Neural crest cell (in vitro differentiated cells): ENCODE results near the gene PAK5. TPM values are rescaled to one million over a fixed set of nuclear protein-coding genes. Genes with fewer than 3 reads are reported as not detected.

Source experiments
- DNase-seq: peaks from one replicate; pipeline ENCODE4 v3.0.0; 2021; ENCODE audit warnings: low read depth, mixed read lengths, low spot score
- H3K27ac Mint-ChIP-seq: one replicate; pipeline ENCODE4 v1.8.0; 2021; ENCODE audit warnings: mild to moderate bottlenecking, mixed read lengths; ENCODE audit not compliant: unreplicated experiment
- H3K27me3 Mint-ChIP-seq: 2 replicates; pipeline ENCODE4 v1.8.0; 2021; ENCODE audit warnings: low read depth, mild to moderate bottlenecking, mixed read lengths
- H3K36me3 Mint-ChIP-seq: 2 replicates; pipeline ENCODE4 v1.8.0; 2021; ENCODE audit warnings: low read depth, mild to moderate bottlenecking, mixed read lengths
- H3K4me1 Mint-ChIP-seq: 2 replicates; pipeline ENCODE4 v1.8.0; 2021; ENCODE audit warnings: mixed read lengths
- H3K4me3 Mint-ChIP-seq: one replicate; pipeline ENCODE4 v1.8.0; 2021; ENCODE audit warnings: mild to moderate bottlenecking, mixed read lengths
- H3K9me3 Mint-ChIP-seq: 2 replicates; pipeline ENCODE4 v1.8.0; 2021; ENCODE audit warnings: mixed read lengths
- total RNA-seq: library from RNA; stranded (reverse); gene quantifications from 2 replicates; pipeline ENCODE4 v1.2.1, GENCODE V29; 2021
- TF ChIP-seq, protein P1 (sequence below): fragments of 200-600 bp; sonication (generic); conservative IDR thresholded peaks from 2 replicates; pipeline ENCODE4 v1.5.0; 2021; ENCODE audit warnings: antibody characterized with exemption, mild to moderate bottlenecking

PAK5 gene
- total RNA-seq, 1 donor from 2014 or later = 1.8 TPM

DNA sequence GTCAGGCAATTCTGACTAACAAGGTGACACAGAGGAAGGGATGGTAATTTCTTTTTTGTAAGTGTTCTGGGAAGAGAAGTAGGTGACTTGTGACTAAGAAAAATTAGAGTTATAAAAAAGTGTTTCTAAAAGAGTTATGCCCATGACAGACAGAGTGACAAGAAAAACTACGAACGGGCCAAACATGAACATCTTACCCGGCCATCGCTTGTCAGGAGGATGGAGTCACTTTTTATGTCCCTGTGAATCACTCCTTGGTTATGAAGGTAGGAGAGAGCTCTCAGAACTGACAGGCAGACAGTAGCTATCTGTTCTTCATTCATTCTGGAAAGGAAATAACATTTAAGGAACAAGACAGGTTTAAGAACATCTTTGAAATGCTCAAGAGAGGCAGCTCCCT, 281.5 kb downstream of the PAK5 start:
- Mint-ChIP-seq H3K27me3 (no peaks in the 10 kb centered on the region), H3K27ac (no peak overlapping the region), H3K4me3 (no peak overlapping the region), H3K9me3 (no peaks in the 10 kb centered on the region), H3K36me3 (no peaks in the 10 kb centered on the region), H3K4me1 (no peaks in the 10 kb centered on the region)
- TF ChIP-seq, protein P1, sequence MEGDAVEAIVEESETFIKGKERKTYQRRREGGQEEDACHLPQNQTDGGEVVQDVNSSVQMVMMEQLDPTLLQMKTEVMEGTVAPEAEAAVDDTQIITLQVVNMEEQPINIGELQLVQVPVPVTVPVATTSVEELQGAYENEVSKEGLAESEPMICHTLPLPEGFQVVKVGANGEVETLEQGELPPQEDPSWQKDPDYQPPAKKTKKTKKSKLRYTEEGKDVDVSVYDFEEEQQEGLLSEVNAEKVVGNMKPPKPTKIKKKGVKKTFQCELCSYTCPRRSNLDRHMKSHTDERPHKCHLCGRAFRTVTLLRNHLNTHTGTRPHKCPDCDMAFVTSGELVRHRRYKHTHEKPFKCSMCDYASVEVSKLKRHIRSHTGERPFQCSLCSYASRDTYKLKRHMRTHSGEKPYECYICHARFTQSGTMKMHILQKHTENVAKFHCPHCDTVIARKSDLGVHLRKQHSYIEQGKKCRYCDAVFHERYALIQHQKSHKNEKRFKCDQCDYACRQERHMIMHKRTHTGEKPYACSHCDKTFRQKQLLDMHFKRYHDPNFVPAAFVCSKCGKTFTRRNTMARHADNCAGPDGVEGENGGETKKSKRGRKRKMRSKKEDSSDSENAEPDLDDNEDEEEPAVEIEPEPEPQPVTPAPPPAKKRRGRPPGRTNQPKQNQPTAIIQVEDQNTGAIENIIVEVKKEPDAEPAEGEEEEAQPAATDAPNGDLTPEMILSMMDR = no peak
- DNase-seq = no peak

DNA sequence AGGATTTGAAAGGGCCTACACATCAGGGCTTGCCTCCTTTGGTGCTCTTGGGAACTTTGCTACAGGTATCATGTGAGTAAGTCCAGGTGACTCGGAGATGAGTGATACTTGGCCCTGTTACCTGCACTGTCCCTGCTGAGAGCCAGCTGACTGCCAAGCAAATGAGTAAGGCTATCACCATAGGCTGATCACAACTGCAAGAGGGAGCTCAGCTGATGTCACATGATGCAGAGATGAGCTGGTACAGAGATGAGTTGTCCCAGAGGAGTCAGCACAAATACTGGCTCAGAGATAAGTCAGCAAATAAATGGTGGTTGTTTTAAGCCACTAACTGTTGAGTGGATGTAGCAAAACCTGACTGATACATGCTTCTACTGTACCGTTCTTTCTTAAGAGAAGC, 283.1 kb downstream of the PAK5 start:
- no peak overlapping the region for H3K4me3 Mint-ChIP-seq
- H3K36me3 Mint-ChIP-seq = no peaks in the 10 kb centered on the region
- no peaks in the 10 kb centered on the region for H3K4me1 Mint-ChIP-seq
- H3K27me3 Mint-ChIP-seq = no peaks in the 10 kb centered on the region
- TF ChIP-seq, protein P1 = no peak
- no peak overlapping the region for H3K27ac Mint-ChIP-seq
- DNase-seq = no peak
- H3K9me3 Mint-ChIP-seq = no peaks in the 10 kb centered on the region

DNA sequence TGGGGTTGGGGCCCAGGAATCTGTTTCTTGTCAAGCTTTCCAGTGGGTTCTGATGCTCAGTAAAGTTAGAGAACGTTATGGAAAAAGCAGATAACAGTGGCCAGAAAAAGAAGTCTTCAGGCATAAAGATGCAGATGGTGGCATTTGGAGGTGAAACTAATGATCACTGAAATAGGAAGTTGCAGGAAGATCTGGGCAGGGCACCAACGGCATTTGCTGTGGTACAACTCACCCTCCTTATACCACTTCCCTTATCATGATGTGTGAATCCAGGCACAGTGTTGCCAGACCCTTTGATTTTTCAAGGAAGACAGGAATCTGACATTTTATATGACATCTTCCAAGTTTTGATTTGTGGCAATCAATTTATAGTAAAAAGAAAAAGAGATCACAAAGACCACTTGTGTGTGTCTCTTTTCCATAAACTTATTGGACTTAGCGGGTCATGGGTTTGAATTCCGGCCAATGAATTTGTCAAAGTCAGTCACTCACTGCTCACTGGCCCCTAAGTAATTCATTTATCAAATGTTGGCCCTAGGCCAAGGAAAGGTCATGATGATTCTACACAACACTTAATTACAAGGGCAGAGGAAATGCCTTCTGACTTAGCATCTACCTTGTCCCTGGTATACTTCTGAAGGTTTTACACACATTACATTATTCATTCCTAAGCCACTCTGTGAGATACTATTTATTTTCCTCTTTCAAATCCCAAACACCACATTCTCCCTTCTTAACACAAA, 286.9 kb downstream of the PAK5 start:
- no peak for DNase-seq
- no peaks in the 10 kb centered on the region for H3K9me3 Mint-ChIP-seq
- H3K4me1 Mint-ChIP-seq = no peaks in the 10 kb centered on the region
- TF ChIP-seq, protein P1 = no peak
- H3K27me3 Mint-ChIP-seq = peaks cover 3% of the 10 kb centered on the region
- H3K4me3 Mint-ChIP-seq = no peak overlapping the region
- no peak overlapping the region for H3K27ac Mint-ChIP-seq
- H3K36me3 Mint-ChIP-seq = no peaks in the 10 kb centered on the region

DNA sequence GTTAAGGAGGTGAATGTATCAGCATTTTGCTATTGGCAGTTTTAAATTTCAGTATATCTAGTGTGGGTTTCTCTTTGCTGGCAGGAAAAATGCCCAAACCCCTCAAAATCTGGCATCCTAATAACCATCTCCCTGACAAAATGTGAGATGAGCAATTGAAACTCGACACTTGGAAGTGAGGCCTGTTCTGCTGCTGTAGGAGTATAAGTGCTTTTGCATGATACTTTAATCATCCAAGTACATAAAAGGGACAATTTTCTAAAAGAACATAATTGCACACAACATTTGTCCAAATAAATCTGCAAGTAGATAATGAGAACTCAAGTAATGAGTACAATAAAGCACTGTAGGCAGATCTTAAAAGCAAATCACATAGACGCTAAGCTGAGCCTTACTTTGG, 288.0 kb downstream of the PAK5 start:
- H3K4me1 Mint-ChIP-seq = no peaks in the 10 kb centered on the region
- H3K4me3 Mint-ChIP-seq = no peak overlapping the region

DNA sequence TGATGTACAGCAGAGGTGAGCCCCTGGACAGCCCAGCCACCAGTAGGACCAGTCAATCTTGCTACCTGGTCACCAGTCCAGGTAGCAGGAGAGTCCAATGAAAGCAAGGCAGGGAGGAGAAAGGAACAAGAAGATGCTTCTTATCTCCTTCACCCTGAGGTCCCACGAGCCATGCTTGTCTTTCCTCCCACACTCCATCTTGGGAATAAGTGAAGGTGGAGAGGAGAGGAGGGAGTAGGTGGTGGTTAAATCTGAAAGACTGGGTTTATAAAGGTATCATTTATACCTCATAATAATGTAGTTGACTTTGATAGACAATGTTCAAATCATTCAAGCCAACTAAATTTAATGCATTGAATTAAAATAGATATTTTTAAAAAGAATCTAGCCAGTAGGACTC, 288.6 kb downstream of the PAK5 start:
- H3K9me3 Mint-ChIP-seq = no peaks in the 10 kb centered on the region
- H3K4me3 Mint-ChIP-seq = no peak overlapping the region
- H3K4me1 Mint-ChIP-seq = no peaks in the 10 kb centered on the region
- no peak overlapping the region for H3K27ac Mint-ChIP-seq
- peaks cover 6% of the 10 kb centered on the region for H3K27me3 Mint-ChIP-seq
- no peaks in the 10 kb centered on the region for H3K36me3 Mint-ChIP-seq
- TF ChIP-seq, protein P1 = no peak
- DNase-seq = no peak

More for the DNA sequence above, 288.0 kb downstream of the PAK5 start:
- no peak for DNase-seq
- Mint-ChIP-seq H3K36me3 (no peaks in the 10 kb centered on the region), H3K27ac (no peak overlapping the region), H3K9me3 (no peaks in the 10 kb centered on the region), H3K27me3 (peaks cover 6% of the 10 kb centered on the region)
- TF ChIP-seq, protein P1 = no peak
